Activated CD4-positive, alpha-beta T cell treated with anti-CD3 and anti-CD28 coated beads for 48 hours (primary cell): Measurements from ENCODE around the gene RAB40B.
"Not testable (repeated sequence)": the region's sequence is repeated elsewhere in the genome, so short reads cannot be mapped to it uniquely, and the experiment has no call there.

Experiments used
- DNase-seq: peaks from one replicate; pipeline ENCODE4 v3.0.0-alpha.2; 2020

Gene RAB40B

GRCh38 chr17:82698065-82698973 is at the start of gene RAB40B:
RAB40B (minus strand) TSS chr17:82698698; CDS start chr17:82698596, 102 bp downstream.
- DNase-seq = peak; percentile 99

- DNase-seq = no peak
These were observed 47.0 kb upstream of the RAB40B start for GRCh38 chr17:82745524-82745923.

- not testable (repeated sequence) for DNase-seq
These were observed 46.2 kb upstream of the RAB40B start for GRCh38 chr17:82744736-82745135.

GRCh38 chr17:82743344-82744219 is 45.1 kb upstream of the RAB40B start:
- no peak for DNase-seq

GRCh38 chr17:82740906-82741759 is 42.6 kb upstream of the RAB40B start:
- no peak for DNase-seq

GRCh38 chr17:82737967-82738877 is 39.7 kb upstream of the RAB40B start:
- no peak for DNase-seq

GRCh38 chr17:82736511-82737185 is 38.1 kb upstream of the RAB40B start:
- DNase-seq = no peak

- peak; percentile 24 for DNase-seq
These were observed 36.7 kb upstream of the RAB40B start, which contains the start of gene FN3K for GRCh38 chr17:82734987-82735866. FN3K (plus strand) TSS chr17:82735615; CDS start chr17:82735637, 22 bp downstream.

GRCh38 chr17:82732118-82732743 is 33.7 kb upstream of the RAB40B start:
- no peak for DNase-seq

- no peak for DNase-seq
These were observed 31.2 kb upstream of the RAB40B start for GRCh38 chr17:82729479-82730260.

- no peak for DNase-seq
These were observed 27.9 kb upstream of the RAB40B start for GRCh38 chr17:82726427-82726826.

- DNase-seq = no peak
These were observed 24.8 kb upstream of the RAB40B start for GRCh38 chr17:82723169-82723807.

- no peak for DNase-seq
These were observed 24.0 kb upstream of the RAB40B start for GRCh38 chr17:82722341-82723013.

GRCh38 chr17:82720204-82720603 is 21.7 kb upstream of the RAB40B start:
- DNase-seq = no peak

GRCh38 chr17:82718986-82719685 is 20.6 kb upstream of the RAB40B start:
- DNase-seq = no peak

GRCh38 chr17:82716203-82717010 is 17.9 kb upstream of the RAB40B start, which contains the start of gene FN3KRP:
FN3KRP (plus strand) TSS chr17:82716706; CDS start chr17:82716756, 50 bp downstream.
- DNase-seq = peak; percentile 96
